Activated CD4-positive, alpha-beta memory T cell treated with anti-CD3 and anti-CD28 coated beads for 36 hours (primary cell): Measurements from ENCODE around the gene COL4A2. TPM values are rescaled to one million over a fixed set of nuclear protein-coding genes. Genes with fewer than 3 reads are reported as not detected.
A peak's percentile ranks its signal among the peaks of the same experiment; 100 is the strongest.

ENCODE experiments used
- CTCF ChIA-PET: fragments of 350-600 bp; sonication (Branson Sonifier 250); formaldehyde crosslinking; loops from one replicate; lab custom pipeline; 2021; ENCODE audit warnings: antibody characterized with exemption, inconsistent platforms; lab: Charles Lee
- POLR2A ChIA-PET: fragments of 350-600 bp; sonication (Branson Sonifier 250); formaldehyde crosslinking; loops from one replicate; lab custom pipeline; 2021; ENCODE audit warnings: antibody characterized with exemption; lab: Charles Lee
- DNase-seq: peaks from one replicate; pipeline ENCODE4 v3.0.0-alpha.2; 2020
- H3K27ac Mint-ChIP-seq: one replicate; pipeline ENCODE4 v1.8.0; 2021; ENCODE audit warnings: mixed read lengths
- H3K27me3 Mint-ChIP-seq: one replicate; pipeline ENCODE4 v1.8.0; 2021; ENCODE audit warnings: mixed read lengths
- H3K36me3 Mint-ChIP-seq: one replicate; pipeline ENCODE4 v1.8.0; 2021; ENCODE audit warnings: mixed read lengths
- H3K4me1 Mint-ChIP-seq: one replicate; pipeline ENCODE4 v1.8.0; 2021; ENCODE audit warnings: low read depth, mixed read lengths
- H3K4me3 Mint-ChIP-seq: one replicate; pipeline ENCODE4 v1.8.0; 2021; ENCODE audit warnings: mild to moderate bottlenecking, mixed read lengths
- H3K9me3 Mint-ChIP-seq: one replicate; pipeline ENCODE4 v1.8.0; 2021; ENCODE audit warnings: mixed read lengths
- intact Hi-C: fragments of 100-400 bp; cut with micrococcal nuclease; formaldehyde crosslinking; loops from one replicate; pipeline ENCODE4 v1.15.1; 2023
- total RNA-seq, 2 experiments: library from RNA; stranded (reverse); gene quantifications; one replicate each; pipeline ENCODE4 v1.2.3, GENCODE V29; 2021

The COL4A2 gene
- total RNA-seq, 2 experiments from 2014 or later, result not detected

DNA sequence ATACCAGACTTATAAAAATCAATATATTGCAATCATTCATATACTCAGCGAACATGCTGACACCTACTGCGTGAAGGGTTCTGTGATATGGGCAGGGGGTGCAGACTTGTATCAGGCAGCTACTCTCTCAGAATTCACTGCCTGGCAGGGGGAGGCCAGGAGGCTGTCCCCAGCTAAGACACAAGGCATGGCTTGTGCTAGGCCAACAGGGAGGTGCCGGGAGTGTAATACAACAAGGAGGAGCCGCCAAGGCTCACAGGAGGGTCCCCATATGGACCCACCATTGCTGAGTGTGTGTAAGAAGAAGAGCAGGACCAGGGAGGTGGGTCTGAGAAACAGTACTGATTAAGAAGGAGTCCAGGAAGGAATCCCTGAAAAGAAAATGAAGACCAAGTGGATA is 97.2 kb downstream of the COL4A2 start:
- Mint-ChIP-seq H3K4me1 (peaks cover 4% of the 10 kb centered on the region), H3K27ac (no peak overlapping the region), H3K27me3 (peaks cover 69% of the 10 kb centered on the region), H3K36me3 (no peaks in the 10 kb centered on the region), H3K4me3 (no peak overlapping the region), H3K9me3 (peaks cover 3% of the 10 kb centered on the region)
- POLR2A ChIA-PET, result no interaction called here
- CTCF ChIA-PET, result no interaction called here
- intact Hi-C loops, result no loop called here
- no peak for DNase-seq

DNA sequence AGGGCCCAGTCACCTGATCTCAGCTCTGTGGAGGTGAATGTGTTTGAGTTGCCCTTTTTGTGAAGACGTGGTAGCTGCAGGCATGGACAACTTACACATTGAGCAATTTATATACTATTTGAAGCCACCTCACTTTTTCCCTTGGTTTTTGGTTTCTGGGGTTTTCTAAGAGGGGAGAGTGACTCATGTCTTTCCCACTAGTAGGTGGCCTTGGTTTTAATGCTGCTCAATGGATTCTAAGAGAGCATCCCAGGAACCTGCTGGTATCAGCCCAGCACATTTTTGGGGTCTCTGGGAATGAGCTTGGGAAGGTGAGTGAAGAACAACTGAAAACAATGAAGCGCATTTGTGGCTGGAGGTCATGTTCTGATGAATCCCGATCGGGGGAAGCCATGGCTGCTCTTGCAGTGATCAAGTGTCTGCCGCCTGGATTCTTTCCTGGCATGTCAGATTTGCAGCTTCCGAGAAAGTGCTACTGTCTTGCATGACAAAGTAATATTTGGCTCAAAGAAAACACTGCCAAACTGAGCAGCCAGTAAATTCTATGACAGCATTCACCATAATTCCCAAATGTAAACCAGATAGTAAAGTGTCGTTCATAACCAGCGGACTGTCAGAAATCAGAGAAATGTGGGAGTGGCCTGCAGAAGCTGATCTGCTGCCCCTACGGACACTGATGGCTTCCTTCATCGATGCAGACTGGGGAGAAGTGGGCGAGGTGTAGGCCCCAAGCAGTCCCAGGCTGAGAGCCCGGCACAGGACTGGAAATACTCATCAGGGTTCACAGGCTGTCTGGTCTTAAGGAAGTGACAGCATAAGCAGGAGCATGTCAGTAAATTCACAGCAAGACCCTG is 98.7 kb downstream of the COL4A2 start:
- ChIA-PET POLR2A (no interaction called here), CTCF (no interaction called here)
- Mint-ChIP-seq H3K4me3 (no peak overlapping the region), H3K9me3 (peaks cover 3% of the 10 kb centered on the region), H3K27ac (no peak overlapping the region), H3K27me3 (peaks cover 72% of the 10 kb centered on the region), H3K4me1 (peaks cover 4% of the 10 kb centered on the region), H3K36me3 (no peaks in the 10 kb centered on the region)
- DNase-seq, result no peak
- intact Hi-C loops, result no loop called here

DNA sequence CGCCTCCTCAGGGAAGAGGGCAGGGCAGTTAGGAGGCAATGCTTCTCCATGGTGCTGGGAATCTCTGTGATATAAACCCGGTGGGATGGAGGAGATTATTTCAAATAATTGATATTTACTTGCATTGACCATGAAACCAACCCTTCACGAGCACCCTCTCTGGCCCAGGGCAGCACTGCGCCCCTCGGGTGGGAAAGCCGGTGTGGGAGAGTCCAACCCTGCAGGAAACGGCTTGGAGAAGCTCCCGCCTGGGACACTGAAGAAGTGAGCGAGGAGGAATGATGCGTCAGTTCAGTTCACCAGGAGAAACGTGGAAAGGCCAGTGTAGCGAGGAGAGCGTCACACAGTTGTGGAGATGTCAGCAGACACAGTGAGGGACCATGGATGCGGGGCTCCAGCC is 99.9 kb downstream of the COL4A2 start:
- Mint-ChIP-seq H3K36me3 (no peaks in the 10 kb centered on the region), H3K27ac (no peak overlapping the region)
- intact Hi-C loops, result no loop called here

DNA sequence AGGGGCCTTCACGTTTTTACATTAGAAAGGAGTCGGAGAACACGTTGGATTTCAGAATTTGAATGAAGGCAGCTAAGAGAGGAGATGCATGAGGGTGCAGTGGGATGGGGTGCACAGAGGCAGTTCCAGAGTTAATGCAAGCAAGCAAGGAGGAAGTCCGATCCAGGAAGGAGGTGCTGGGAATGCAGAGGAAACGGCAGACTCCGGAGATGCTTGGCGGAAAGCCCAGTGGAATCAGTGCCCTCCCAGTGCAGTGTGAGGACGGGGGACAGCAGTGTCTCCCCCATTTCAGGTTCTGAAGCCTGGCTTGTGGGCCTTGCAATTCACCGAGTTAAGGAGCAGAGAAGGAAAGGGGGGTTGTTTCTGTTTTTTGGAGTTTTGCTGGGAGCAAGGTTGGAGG is 100.4 kb downstream of the COL4A2 start:
- peaks cover 72% of the 10 kb centered on the region for H3K27me3 Mint-ChIP-seq
- no peak overlapping the region for H3K4me3 Mint-ChIP-seq
- POLR2A ChIA-PET, result no interaction called here
- H3K9me3 Mint-ChIP-seq, result peaks cover 3% of the 10 kb centered on the region
- DNase-seq, result no peak
- intact Hi-C loops, result no loop called here
- H3K36me3 Mint-ChIP-seq, result no peaks in the 10 kb centered on the region
- peaks cover 6% of the 10 kb centered on the region for H3K4me1 Mint-ChIP-seq
- CTCF ChIA-PET, result no interaction called here
- H3K27ac Mint-ChIP-seq, result no peak overlapping the region

More for the DNA sequence above, 99.9 kb downstream of the COL4A2 start:
- ChIA-PET POLR2A (no interaction called here), CTCF (no interaction called here)
- Mint-ChIP-seq H3K4me3 (no peak overlapping the region), H3K9me3 (peaks cover 3% of the 10 kb centered on the region), H3K4me1 (peaks cover 5% of the 10 kb centered on the region), H3K27me3 (peaks cover 70% of the 10 kb centered on the region)
- DNase-seq, result no peak

DNA sequence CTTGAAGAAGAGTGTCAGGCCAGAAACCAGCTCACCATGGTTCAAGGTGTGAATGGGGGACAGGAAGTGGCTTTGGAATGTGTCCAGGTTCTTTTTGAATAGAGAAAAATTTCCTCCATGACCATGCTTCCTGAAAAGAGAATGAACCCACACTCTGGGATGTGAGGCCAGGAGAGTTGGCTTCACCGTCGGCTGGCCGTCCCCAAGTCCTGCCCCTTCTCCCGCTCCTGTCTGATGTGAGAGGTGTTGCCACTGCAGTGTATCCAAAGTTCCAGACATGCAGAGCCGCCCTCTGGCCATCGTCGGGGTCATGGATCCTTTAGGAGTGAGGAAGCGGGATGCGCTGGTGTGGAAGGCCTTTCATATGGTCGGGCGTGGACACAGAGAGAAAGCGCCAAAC is 101.2 kb downstream of the COL4A2 start:
- DNase-seq, result no peak
- POLR2A ChIA-PET, result no interaction called here
- CTCF ChIA-PET, result no interaction called here
- H3K9me3 Mint-ChIP-seq, result peaks cover 3% of the 10 kb centered on the region
- no peak overlapping the region for H3K27ac Mint-ChIP-seq
- intact Hi-C loops, result no loop called here
- no peak overlapping the region for H3K4me3 Mint-ChIP-seq
- H3K27me3 Mint-ChIP-seq, result peaks cover 75% of the 10 kb centered on the region
- no peaks in the 10 kb centered on the region for H3K36me3 Mint-ChIP-seq
- peaks cover 6% of the 10 kb centered on the region for H3K4me1 Mint-ChIP-seq

DNA sequence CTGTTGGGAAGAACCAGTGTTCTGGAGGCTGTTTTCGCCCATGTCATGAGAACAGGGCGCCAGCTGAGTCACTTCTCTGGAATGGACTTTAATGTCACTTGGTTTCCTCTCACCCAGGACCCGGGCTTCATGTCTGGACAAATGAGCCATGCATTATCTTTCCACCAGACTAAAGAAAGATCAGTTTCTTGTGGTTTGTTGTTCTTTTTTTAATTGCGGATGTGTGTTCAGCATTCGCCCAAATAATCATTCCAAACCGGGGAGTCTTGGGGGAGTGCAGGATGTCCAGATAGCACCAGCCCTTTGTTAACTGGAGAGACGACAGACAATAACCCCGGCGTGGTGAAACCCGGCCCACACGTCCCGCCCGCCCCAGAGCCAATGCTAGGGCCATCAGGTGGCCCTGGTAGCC is 102.5 kb downstream of the COL4A2 start:
- Mint-ChIP-seq H3K9me3 (peaks cover 3% of the 10 kb centered on the region), H3K27ac (no peak overlapping the region), H3K36me3 (no peaks in the 10 kb centered on the region), H3K4me1 (peaks cover 6% of the 10 kb centered on the region), H3K4me3 (no peak overlapping the region), H3K27me3 (peaks cover 73% of the 10 kb centered on the region)
- POLR2A ChIA-PET, result no interaction called here
- intact Hi-C loops, result no loop called here
- CTCF ChIA-PET, result interaction anchor here (1.1 to 3.9 kb wide), 3 partner anchors 46 to 187 kb away, joined by 3 to 54 read pairs (median 5); no protein-coding TSS in a partner anchor
- DNase-seq, result no peak

DNA sequence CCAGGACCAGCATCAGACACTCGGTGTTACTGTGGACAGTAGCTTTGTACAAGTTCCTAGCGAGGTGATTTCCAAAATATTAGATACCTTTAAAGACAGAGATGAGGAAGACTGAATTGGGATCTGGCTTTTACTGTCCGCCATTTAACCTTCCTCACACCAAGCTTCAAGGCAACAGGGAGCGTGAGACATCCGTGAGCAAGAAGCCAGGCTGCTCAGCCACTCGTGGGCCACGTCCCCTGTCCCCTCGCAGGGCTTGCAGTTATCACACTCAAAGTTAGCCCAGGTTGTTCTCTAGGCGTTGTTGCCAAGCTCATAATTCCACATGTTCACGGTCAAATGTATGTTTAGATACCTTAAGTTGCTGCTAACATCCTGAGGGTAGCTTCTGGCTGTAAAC is 102.9 kb downstream of the COL4A2 start:
- no peaks in the 10 kb centered on the region for H3K36me3 Mint-ChIP-seq
- CTCF ChIA-PET, result interaction anchor here (1.1 to 3.9 kb wide), 6 partner anchors 46 to 1448 kb away, joined by 3 to 54 read pairs (median 4); no protein-coding TSS in a partner anchor
- no peak for DNase-seq
- peaks cover 6% of the 10 kb centered on the region for H3K4me1 Mint-ChIP-seq
- intact Hi-C loops, result loop anchor here (10.0 kb wide), 1 partner anchor 105 kb away; the partner anchor contains the start of genes COL4A1 and COL4A2
- H3K27ac Mint-ChIP-seq, result no peak overlapping the region
- peaks cover 75% of the 10 kb centered on the region for H3K27me3 Mint-ChIP-seq
- POLR2A ChIA-PET, result no interaction called here
- H3K9me3 Mint-ChIP-seq, result peaks cover 3% of the 10 kb centered on the region
- H3K4me3 Mint-ChIP-seq, result no peak overlapping the region

DNA sequence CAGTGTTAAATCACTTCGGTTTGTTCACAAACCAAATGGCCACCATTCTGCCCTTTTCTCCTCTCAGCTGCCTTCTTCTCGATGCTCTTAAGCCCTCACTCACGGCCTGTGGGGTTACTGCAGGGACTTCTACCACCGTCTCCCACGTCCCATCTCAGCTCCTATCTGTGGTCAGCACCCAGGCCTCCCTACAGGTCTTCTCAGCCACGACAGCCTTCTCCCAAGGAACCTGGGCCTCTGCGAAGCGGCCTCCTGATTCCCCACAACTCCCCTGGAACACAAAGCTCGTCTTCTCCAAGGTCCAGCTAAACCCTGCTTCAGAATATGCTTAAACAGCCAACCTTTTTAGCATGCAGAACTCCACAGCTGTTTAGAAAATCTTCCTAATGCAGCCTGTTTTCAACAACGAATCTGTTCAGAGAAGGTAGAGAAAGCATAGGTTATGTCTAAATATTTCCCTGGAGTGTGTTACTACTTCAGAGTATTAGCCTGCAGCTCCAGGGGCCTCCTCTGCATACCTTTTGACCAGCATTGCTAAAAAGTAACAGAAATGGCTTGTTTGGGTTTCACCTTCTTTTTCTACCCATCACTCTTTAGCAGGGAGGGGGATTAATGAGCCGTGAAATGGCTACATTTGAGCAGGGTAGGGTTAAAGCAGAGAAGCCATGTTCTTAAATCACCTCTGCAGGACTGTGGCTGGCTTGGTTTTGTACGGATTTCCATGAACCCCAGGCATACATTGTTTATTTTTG is 104.0 kb downstream of the COL4A2 start:
- ChIA-PET CTCF (interaction anchor here (0.8 to 3.9 kb wide), 9 partner anchors 12 to 1450 kb away, joined by 3 to 54 read pairs (median 4); no protein-coding TSS in a partner anchor), POLR2A (no interaction called here)
- no peaks in the 10 kb centered on the region for H3K36me3 Mint-ChIP-seq
- no peak overlapping the region for H3K4me3 Mint-ChIP-seq
- peaks cover 71% of the 10 kb centered on the region for H3K27me3 Mint-ChIP-seq
- H3K4me1 Mint-ChIP-seq, result peaks cover 3% of the 10 kb centered on the region
- H3K27ac Mint-ChIP-seq, result no peak overlapping the region
- intact Hi-C loops, result loop anchor here (10.0 kb wide), 1 partner anchor 106 kb away; the partner anchor contains the start of genes COL4A1 and COL4A2
- H3K9me3 Mint-ChIP-seq, result peaks cover 3% of the 10 kb centered on the region
- no peak for DNase-seq

DNA sequence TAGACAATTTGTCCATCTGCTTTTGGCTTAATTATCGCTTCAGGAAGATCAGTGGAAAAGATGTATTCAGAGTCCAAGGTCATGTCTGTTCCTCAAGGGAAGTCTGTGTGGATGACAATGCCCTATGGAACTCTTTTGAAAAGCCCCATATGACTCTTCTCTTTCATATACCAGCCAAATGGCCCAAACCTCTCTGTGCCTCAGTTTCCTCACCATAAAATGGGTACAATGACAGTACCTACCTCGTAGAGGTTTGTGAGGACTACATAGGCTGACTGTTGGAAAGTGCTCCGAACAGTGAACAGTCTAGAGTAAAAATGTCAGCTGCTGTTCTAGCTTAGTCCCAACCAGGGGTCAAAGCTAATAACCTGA is 104.6 kb downstream of the COL4A2 start:
- Mint-ChIP-seq H3K4me1 (peaks cover 3% of the 10 kb centered on the region), H3K9me3 (peaks cover 3% of the 10 kb centered on the region), H3K27ac (no peak overlapping the region), H3K4me3 (no peak overlapping the region), H3K36me3 (no peaks in the 10 kb centered on the region), H3K27me3 (peaks cover 71% of the 10 kb centered on the region)
- no peak for DNase-seq
- intact Hi-C loops, result loop anchor here (1.0 to 10.0 kb wide), 2 partner anchors 107 to 189 kb away; partner anchors contain the start of genes COL4A1 and COL4A2
- CTCF ChIA-PET, result interaction anchor here (0.5 to 3.9 kb wide), 11 partner anchors 10 to 1450 kb away, joined by 3 to 54 read pairs (median 4); no protein-coding TSS in a partner anchor
- POLR2A ChIA-PET, result no interaction called here

DNA sequence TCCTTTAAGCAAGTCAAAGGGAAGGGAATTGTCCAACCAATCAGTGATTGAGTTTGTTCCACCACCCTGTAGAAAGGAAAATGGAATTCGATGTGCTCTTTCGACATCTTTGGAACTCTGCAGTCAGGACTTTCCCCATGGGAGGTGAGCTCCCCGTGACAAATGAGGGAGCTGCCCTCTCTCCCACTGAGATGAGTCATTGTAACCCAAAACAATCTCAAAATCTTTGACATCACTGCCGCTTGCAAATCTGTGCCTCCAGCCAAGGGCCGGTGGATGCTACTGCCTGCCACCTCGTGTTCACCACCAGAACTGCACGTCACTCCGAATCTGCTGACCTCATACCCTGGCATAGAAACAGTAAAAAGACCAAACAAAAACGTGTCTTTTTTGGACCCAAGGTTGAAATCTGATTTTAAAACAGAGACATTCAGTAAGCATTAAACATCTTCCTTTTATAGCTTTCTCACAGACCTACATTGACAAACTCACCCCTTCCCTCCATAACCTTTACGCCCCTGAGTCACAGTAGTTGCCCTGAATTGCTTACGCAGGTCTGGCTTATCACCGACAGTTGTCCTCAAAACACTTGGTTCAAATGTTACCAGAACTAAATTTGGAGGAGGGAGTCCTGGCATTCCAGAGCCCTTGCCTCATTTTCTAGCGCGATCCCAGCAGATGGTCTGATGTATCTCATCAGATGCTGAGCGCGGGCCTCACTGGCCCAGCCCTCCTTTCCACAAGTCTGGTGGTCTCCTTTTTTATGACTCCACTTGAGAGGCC is 105.2 kb downstream of the COL4A2 start:
- peaks cover 70% of the 10 kb centered on the region for H3K27me3 Mint-ChIP-seq

DNA sequence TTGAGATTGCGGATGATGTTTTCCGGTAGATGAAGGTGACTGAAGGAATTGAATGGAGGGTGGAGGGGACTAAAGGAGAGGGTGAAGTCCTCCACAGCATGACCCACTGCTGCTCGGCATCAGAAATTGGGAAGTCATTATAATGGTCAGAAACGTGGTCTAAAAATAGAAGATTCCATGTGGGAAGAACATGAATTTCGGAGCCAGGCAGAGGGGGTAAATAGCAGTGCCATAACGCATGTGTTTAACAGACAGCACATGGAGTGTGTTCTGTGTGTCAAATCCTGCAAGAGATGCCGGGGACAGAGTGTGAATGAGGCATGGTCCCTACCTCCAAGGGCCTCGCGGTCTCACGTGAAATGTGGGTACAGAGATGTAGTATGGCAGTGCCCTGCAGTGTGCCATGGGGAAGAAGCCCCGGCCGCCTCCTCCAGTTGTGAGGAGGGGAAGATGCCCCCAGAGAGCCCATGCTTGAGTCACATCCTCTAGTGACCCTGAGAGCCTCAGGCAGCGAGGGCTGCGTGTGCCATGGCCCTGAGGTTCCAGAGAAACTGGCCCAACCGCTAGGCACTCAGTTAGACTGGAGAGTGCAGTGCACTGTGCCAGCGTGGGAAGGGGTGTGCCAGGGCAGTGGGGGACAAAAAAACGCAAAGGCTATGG is 106.1 kb downstream of the COL4A2 start:
- POLR2A ChIA-PET, result no interaction called here
- peaks cover 3% of the 10 kb centered on the region for H3K4me1 Mint-ChIP-seq
- intact Hi-C loops, result loop anchor here (10.0 kb wide), 1 partner anchor 108 kb away; the partner anchor contains the start of genes COL4A1 and COL4A2
- CTCF ChIA-PET, result interaction anchor here (0.8 to 3.9 kb wide), 4 partner anchors 12 to 191 kb away, joined by 3 to 54 read pairs (median 6); no protein-coding TSS in a partner anchor
- peaks cover 3% of the 10 kb centered on the region for H3K9me3 Mint-ChIP-seq
- H3K27ac Mint-ChIP-seq, result no peak overlapping the region
- no peak for DNase-seq
- peaks cover 70% of the 10 kb centered on the region for H3K27me3 Mint-ChIP-seq
- H3K4me3 Mint-ChIP-seq, result no peak overlapping the region
- H3K36me3 Mint-ChIP-seq, result no peaks in the 10 kb centered on the region

More for the DNA sequence above, 105.2 kb downstream of the COL4A2 start:
- CTCF ChIA-PET, result interaction anchor here (0.5 to 3.9 kb wide), 11 partner anchors 10 to 1451 kb away, joined by 3 to 54 read pairs (median 3); no protein-coding TSS in a partner anchor
- H3K4me1 Mint-ChIP-seq, result peaks cover 3% of the 10 kb centered on the region
- no peak overlapping the region for H3K27ac Mint-ChIP-seq
- intact Hi-C loops, result loop anchor here (1.0 to 10.0 kb wide), 2 partner anchors 108 to 190 kb away; partner anchors contain the start of genes COL4A1 and COL4A2
- POLR2A ChIA-PET, result no interaction called here
- DNase-seq, result peak; percentile 82
- H3K4me3 Mint-ChIP-seq, result no peak overlapping the region
- peaks cover 3% of the 10 kb centered on the region for H3K9me3 Mint-ChIP-seq
- no peaks in the 10 kb centered on the region for H3K36me3 Mint-ChIP-seq
